ENCODE data around the gene SH3GLB2.
"Not testable (repeated sequence)": the region's sequence is repeated elsewhere in the genome, so short reads cannot be mapped to it uniquely, and the experiment has no call there.

The SH3GLB2 gene

GRCh38 chr9:129007766-129008468, 20.2 kb downstream of the SH3GLB2 start:
- no peak overlapping the region for H3K4me3 ChIP-seq (ENCODE audit: low read depth, low read length)
- H3K79me2 ChIP-seq (ENCODE audit: control insufficient read depth, insufficient read depth, low read length, unreplicated experiment): no peaks in the 10 kb centered on the region
- H3K27ac ChIP-seq (ENCODE audit: low read depth, low read length): no peak overlapping the region
- 0 out of 2 replicates have a peak, but pooled peaks cover 4% of the 10 kb centered on the region for H3K36me3 ChIP-seq (ENCODE audit: insufficient read depth, low read length)
- no peak overlapping the region for H2AFZ ChIP-seq (ENCODE audit: low read length, unreplicated experiment)
- H3K27me3 ChIP-seq (ENCODE audit: insufficient read depth, low read length): no peaks in the 10 kb centered on the region
- H3K4me1 ChIP-seq (ENCODE audit: control insufficient read depth, insufficient read depth, low read length, unreplicated experiment): peaks cover 9% of the 10 kb centered on the region

- Histone ChIP-seq H3K4me1 (ENCODE audit: control insufficient read depth, insufficient read depth, low read length, unreplicated experiment) (peaks cover 9% of the 10 kb centered on the region), H3K4me3 (ENCODE audit: low read depth, low read length) (no peak overlapping the region), H3K27me3 (ENCODE audit: insufficient read depth, low read length) (no peaks in the 10 kb centered on the region), H3K36me3 (ENCODE audit: insufficient read depth, low read length) (0 out of 2 replicates have a peak, but pooled peaks cover 4% of the 10 kb centered on the region), H3K79me2 (ENCODE audit: control insufficient read depth, insufficient read depth, low read length, unreplicated experiment) (no peaks in the 10 kb centered on the region), H3K27ac (ENCODE audit: low read depth, low read length) (no peak overlapping the region), H2AFZ (ENCODE audit: low read length, unreplicated experiment) (no peak overlapping the region)
Measured at GRCh38 chr9:129007035-129007765, 20.9 kb downstream of the SH3GLB2 start.

- H3K27ac ChIP-seq (ENCODE audit: low read depth, low read length): no peak overlapping the region
- no peak overlapping the region for H3K4me3 ChIP-seq (ENCODE audit: low read depth, low read length)
- peaks cover 10% of the 10 kb centered on the region; the same call in 1 of the 2 replicates for H3K36me3 ChIP-seq (ENCODE audit: insufficient read depth, low read length)
Measured at GRCh38 chr9:129006328-129007034, 21.6 kb downstream of the SH3GLB2 start.

GRCh38 chr9:129005336-129005997, 22.7 kb downstream of the SH3GLB2 start:
- Histone ChIP-seq H2AFZ (ENCODE audit: low read length, unreplicated experiment) (no peak overlapping the region), H3K27me3 (ENCODE audit: insufficient read depth, low read length) (no peaks in the 10 kb centered on the region), H3K4me3 (ENCODE audit: low read depth, low read length) (no peak overlapping the region), H3K79me2 (ENCODE audit: control insufficient read depth, insufficient read depth, low read length, unreplicated experiment) (no peaks in the 10 kb centered on the region), H3K27ac (ENCODE audit: low read depth, low read length) (no peak overlapping the region), H3K36me3 (ENCODE audit: insufficient read depth, low read length) (peaks cover 13% of the 10 kb centered on the region; the same call in 1 of the 2 replicates), H3K4me1 (ENCODE audit: control insufficient read depth, insufficient read depth, low read length, unreplicated experiment) (peaks cover 9% of the 10 kb centered on the region)

More at GRCh38 chr9:129006328-129007034, 21.6 kb downstream of the SH3GLB2 start:
- peaks cover 9% of the 10 kb centered on the region for H3K4me1 ChIP-seq (ENCODE audit: control insufficient read depth, insufficient read depth, low read length, unreplicated experiment)
- H3K27me3 ChIP-seq (ENCODE audit: insufficient read depth, low read length): no peaks in the 10 kb centered on the region
- H3K79me2 ChIP-seq (ENCODE audit: control insufficient read depth, insufficient read depth, low read length, unreplicated experiment): no peaks in the 10 kb centered on the region
- no peak overlapping the region for H2AFZ ChIP-seq (ENCODE audit: low read length, unreplicated experiment)

DNA sequence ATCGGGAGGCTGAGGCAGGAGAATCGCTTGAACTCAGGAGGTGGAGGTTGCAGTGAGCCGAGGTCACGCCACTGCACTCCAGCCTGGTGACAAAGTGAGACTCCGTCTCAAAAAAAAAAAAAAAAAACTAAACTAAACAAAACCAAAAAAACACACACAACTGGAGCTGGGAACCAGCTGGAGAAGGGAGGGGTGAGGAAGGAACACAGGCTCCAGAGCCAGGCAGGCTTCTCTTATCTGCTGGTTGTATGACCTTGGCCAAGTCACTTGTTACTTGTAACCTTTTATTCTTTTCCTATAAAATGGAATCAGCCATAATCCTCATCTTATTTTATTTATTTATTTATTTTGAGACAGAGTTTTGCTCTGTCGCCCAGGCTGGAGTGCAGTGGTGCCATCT, 24.0 kb downstream of the SH3GLB2 start:
- not testable (repeated sequence) for H3K27me3 ChIP-seq (ENCODE audit: insufficient read depth, low read length); H3K79me2 ChIP-seq (ENCODE audit: control insufficient read depth, insufficient read depth, low read length, unreplicated experiment); H2AFZ ChIP-seq (ENCODE audit: low read length, unreplicated experiment); H3K4me3 ChIP-seq (ENCODE audit: low read depth, low read length); H3K4me1 ChIP-seq (ENCODE audit: control insufficient read depth, insufficient read depth, low read length, unreplicated experiment); H3K27ac ChIP-seq (ENCODE audit: low read depth, low read length)
- H3K36me3 ChIP-seq (ENCODE audit: insufficient read depth, low read length): peaks cover 17% of the 10 kb centered on the region; the same call in 1 of the 2 replicates

GRCh38 chr9:129002992-129003391, 25.1 kb downstream of the SH3GLB2 start:
- peaks cover 23% of the 10 kb centered on the region; the same call in 1 of the 2 replicates for H3K36me3 ChIP-seq (ENCODE audit: insufficient read depth, low read length)
- H3K4me3 ChIP-seq (ENCODE audit: low read depth, low read length): no peak overlapping the region
- H3K27ac ChIP-seq (ENCODE audit: low read depth, low read length): no peak overlapping the region
- H3K4me1 ChIP-seq (ENCODE audit: control insufficient read depth, insufficient read depth, low read length, unreplicated experiment): peaks cover 9% of the 10 kb centered on the region
- H2AFZ ChIP-seq (ENCODE audit: low read length, unreplicated experiment): no peak overlapping the region
- H3K79me2 ChIP-seq (ENCODE audit: control insufficient read depth, insufficient read depth, low read length, unreplicated experiment): no peaks in the 10 kb centered on the region
- no peaks in the 10 kb centered on the region for H3K27me3 ChIP-seq (ENCODE audit: insufficient read depth, low read length)

DNA sequence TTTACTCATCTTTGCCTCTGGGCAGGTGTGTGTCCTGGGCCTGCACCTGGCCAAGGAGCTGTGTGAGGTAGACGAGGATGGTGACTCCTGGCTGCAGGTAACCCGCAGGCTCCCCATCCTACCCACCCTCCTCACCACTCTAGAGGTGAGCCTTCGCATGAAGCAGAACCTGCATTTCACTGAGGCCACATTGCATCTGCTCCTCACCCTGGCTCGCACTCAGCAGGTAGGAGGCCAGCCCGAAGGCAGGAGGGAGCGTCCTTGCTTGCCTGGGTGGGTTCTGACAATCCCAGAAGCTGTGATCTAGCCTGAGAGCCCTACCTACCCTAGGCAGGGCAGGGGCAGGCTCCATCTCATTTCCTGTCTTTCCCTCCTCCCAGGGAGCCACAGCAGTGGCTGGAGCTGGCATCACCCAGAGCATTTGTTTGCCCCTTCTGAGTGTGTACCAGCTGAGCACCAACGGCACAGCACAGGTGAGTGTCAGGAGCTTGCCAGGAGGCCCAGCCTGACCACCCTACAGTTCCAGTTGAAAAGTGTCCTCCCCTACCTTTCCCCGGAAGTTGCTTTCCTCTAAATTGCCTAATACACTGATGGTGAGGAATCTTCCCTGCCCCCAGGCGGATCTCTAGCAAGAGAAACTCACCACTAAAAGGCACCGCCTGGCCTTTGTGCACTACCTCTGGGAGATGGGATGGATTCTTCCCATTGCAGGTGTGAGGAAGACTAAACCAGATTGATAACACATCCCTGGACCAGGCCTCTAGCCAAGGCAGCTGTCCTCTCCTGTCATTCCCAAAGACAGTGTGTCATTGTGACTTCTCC, 26.4 kb downstream of the SH3GLB2 start:
- no peak overlapping the region for H3K27ac ChIP-seq (ENCODE audit: low read depth, low read length)
- no peak overlapping the region for H3K4me3 ChIP-seq (ENCODE audit: low read depth, low read length)
- H3K36me3 ChIP-seq (ENCODE audit: insufficient read depth, low read length): peaks cover 32% of the 10 kb centered on the region; the same call in 1 of the 2 replicates
- no peaks in the 10 kb centered on the region for H3K4me1 ChIP-seq (ENCODE audit: control insufficient read depth, insufficient read depth, low read length, unreplicated experiment)
- no peaks in the 10 kb centered on the region for H3K79me2 ChIP-seq (ENCODE audit: control insufficient read depth, insufficient read depth, low read length, unreplicated experiment)
- H2AFZ ChIP-seq (ENCODE audit: low read length, unreplicated experiment): no peak overlapping the region
- H3K27me3 ChIP-seq (ENCODE audit: insufficient read depth, low read length): no peaks in the 10 kb centered on the region

DNA sequence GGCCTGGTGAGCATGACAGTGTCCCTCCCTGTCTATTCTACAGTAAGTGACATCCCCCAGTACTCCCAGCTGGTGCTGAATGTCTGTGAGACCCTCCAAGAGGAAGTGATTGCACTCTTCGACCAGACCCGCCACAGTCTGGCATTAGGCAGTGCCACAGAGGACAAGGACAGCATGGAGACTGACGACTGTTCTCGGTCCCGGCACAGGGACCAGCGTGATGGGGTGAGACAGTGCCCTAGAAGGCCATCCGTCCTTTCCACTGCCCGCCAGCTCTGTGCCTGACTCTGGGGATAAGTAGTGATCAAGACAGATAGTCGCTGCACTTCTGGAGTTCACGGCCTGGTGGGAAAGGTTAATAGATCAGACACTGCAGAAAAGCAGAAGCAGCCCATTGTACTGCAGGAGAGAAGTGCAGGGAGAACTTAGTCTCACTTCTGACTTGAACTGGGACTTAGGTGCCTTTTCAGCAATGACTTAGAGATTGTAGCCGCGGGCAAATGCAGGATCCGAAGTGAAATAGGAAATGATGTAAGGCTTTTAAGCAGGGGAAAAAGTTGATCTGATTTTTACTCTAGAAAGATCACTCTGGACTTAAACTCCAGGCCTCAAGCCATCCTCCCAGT, 28.4 kb downstream of the SH3GLB2 start:
- Histone ChIP-seq H3K36me3 (ENCODE audit: insufficient read depth, low read length) (peaks cover 43% of the 10 kb centered on the region; the same call in 1 of the 2 replicates), H3K79me2 (ENCODE audit: control insufficient read depth, insufficient read depth, low read length, unreplicated experiment) (no peaks in the 10 kb centered on the region)

DNA sequence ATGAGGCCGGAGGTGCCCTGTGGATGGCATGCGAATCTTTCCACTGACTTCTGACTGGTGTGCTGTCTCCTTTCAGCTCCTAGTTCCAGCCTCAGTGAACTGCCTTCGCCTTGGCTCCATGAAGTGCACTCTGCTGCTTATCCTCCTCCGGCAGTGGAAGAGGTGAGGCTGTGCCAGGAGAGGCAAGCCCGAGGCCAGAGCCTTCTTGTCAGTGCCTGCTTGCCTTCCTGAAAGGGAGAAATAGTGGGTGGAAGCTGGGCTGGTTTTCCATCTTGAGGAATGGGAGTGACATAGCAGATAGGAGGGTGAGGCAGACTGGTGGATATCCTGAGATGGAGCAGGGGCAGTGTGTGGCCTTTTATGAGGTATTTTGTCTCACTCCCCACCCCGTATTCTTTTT, 29.7 kb downstream of the SH3GLB2 start:
- Histone ChIP-seq H3K4me3 (ENCODE audit: low read depth, low read length) (no peak overlapping the region), H3K4me1 (ENCODE audit: control insufficient read depth, insufficient read depth, low read length, unreplicated experiment) (no peaks in the 10 kb centered on the region), H3K27me3 (ENCODE audit: insufficient read depth, low read length) (no peaks in the 10 kb centered on the region), H2AFZ (ENCODE audit: low read length, unreplicated experiment) (no peak overlapping the region), H3K36me3 (ENCODE audit: insufficient read depth, low read length) (peaks cover 50% of the 10 kb centered on the region), H3K79me2 (ENCODE audit: control insufficient read depth, insufficient read depth, low read length, unreplicated experiment) (no peaks in the 10 kb centered on the region), H3K27ac (ENCODE audit: low read depth, low read length) (no peak overlapping the region)

More for the DNA sequence above, 28.4 kb downstream of the SH3GLB2 start:
- Histone ChIP-seq H2AFZ (ENCODE audit: low read length, unreplicated experiment) (no peak overlapping the region), H3K27ac (ENCODE audit: low read depth, low read length) (no peak overlapping the region), H3K4me3 (ENCODE audit: low read depth, low read length) (no peak overlapping the region), H3K4me1 (ENCODE audit: control insufficient read depth, insufficient read depth, low read length, unreplicated experiment) (no peaks in the 10 kb centered on the region), H3K27me3 (ENCODE audit: insufficient read depth, low read length) (no peaks in the 10 kb centered on the region)

Measured in ACC112 (cell line).